AG04450 (cell line): ENCODE measurements around the gene RASGRF1. TPM values are rescaled to one million over a fixed set of nuclear protein-coding genes. Genes with fewer than 3 reads are reported as not detected.

Experiments used
- CTCF ChIA-PET: fragments of 300-600, 350-600 bp; formaldehyde crosslinking; extraction: SDS; loops from one replicate; lab custom pipeline; 2022; ENCODE audit warnings: antibody characterized with exemption, inconsistent platforms; lab: Charles Lee
- POLR2A ChIA-PET: fragments of 350-600 bp; formaldehyde crosslinking; extraction: SDS; loops from one replicate; lab custom pipeline; 2021; ENCODE audit warnings: antibody characterized with exemption, inconsistent platforms; lab: Yijun Ruan, JAX
- DNase-seq: peaks from one replicate; pipeline ENCODE4 v3.0.0-alpha.2; 2011; ENCODE audit warnings: low read depth, low spot score
- H3K27ac ChIP-seq: one replicate; pipeline ENCODE4 v1.5.1; 2012; ENCODE audit warnings: low read depth, low read length, control low read depth
- H3K27me3 ChIP-seq: one replicate; pipeline ENCODE4 v1.6.0; 2012; ENCODE audit warnings: low read length; ENCODE audit not compliant: control insufficient read depth, insufficient read depth
- H3K4me3 ChIP-seq: 2 replicates; pipeline ENCODE4 v1.5.1; 2011; ENCODE audit warnings: mild to moderate bottlenecking, low read depth, low read length, control low read depth
- H3K9me3 ChIP-seq: 2 replicates; pipeline ENCODE4 v1.5.1; 2012; ENCODE audit warnings: low read length; ENCODE audit not compliant: control insufficient read depth, insufficient read depth
- polyA plus RNA-seq: library from polyadenylated mRNA; depleted of rRNA; stranded (reverse); fragments of >200 nt; gene quantifications from 2 replicates; pipeline ENCODE4 v1.2.3, GENCODE V29; 2011
- TF ChIP-seq, protein P1 (sequence below): IDR thresholded peaks from 2 replicates; pipeline ENCODE4 v1.5.1; 2011; ENCODE audit warnings: low read depth, low read length, control low read depth, inconsistent platforms

The RASGRF1 gene
- polyA plus RNA-seq, 1 experiment: 0.25 TPM

DNA sequence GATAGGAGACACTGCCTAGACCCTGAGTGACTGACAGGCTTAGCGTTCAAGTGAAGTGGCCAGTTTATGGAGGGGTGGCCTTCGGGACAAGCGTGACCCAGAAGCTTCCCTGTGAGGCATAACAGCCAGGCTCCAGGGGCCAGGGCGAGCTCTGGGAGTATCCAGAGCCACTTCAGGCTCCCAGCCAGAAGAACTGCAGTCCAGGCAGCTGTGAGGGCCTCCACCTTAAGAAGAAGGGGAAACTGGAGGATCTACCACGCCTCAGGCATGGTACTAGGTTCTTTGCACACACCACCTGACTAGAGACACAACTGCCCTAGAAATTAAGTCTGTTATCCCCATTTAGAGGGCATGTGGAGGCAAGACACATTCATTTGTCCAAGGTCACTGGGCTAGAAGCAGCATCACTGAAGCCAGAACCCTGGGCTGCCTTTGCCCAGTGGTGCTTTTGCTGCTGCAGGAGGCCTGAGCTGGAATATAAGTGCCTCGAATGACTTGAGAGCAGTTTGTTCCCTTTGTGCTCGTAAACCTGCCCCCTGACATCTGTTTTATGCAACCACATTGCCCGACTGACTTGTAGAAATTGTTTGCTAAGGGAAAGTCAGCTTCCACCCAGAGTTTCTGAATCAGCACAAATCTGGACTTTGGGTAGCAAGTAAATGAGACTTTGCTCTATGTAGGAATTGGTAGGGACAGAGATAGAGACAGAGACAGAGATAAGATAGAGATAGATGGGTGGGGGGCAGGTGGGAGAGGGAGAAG lies 23.3 kb downstream of the RASGRF1 start:
- no peak for DNase-seq
- POLR2A ChIA-PET: no interaction called here
- H3K9me3 ChIP-seq: no peaks in the 10 kb centered on the region
- CTCF ChIA-PET: no interaction called here
- H3K4me3 ChIP-seq: no peak overlapping the region
- H3K27ac ChIP-seq: no peak overlapping the region
- H3K27me3 ChIP-seq: peaks cover 12% of the 10 kb centered on the region
- TF ChIP-seq, protein P1, sequence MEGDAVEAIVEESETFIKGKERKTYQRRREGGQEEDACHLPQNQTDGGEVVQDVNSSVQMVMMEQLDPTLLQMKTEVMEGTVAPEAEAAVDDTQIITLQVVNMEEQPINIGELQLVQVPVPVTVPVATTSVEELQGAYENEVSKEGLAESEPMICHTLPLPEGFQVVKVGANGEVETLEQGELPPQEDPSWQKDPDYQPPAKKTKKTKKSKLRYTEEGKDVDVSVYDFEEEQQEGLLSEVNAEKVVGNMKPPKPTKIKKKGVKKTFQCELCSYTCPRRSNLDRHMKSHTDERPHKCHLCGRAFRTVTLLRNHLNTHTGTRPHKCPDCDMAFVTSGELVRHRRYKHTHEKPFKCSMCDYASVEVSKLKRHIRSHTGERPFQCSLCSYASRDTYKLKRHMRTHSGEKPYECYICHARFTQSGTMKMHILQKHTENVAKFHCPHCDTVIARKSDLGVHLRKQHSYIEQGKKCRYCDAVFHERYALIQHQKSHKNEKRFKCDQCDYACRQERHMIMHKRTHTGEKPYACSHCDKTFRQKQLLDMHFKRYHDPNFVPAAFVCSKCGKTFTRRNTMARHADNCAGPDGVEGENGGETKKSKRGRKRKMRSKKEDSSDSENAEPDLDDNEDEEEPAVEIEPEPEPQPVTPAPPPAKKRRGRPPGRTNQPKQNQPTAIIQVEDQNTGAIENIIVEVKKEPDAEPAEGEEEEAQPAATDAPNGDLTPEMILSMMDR: no peak

DNA sequence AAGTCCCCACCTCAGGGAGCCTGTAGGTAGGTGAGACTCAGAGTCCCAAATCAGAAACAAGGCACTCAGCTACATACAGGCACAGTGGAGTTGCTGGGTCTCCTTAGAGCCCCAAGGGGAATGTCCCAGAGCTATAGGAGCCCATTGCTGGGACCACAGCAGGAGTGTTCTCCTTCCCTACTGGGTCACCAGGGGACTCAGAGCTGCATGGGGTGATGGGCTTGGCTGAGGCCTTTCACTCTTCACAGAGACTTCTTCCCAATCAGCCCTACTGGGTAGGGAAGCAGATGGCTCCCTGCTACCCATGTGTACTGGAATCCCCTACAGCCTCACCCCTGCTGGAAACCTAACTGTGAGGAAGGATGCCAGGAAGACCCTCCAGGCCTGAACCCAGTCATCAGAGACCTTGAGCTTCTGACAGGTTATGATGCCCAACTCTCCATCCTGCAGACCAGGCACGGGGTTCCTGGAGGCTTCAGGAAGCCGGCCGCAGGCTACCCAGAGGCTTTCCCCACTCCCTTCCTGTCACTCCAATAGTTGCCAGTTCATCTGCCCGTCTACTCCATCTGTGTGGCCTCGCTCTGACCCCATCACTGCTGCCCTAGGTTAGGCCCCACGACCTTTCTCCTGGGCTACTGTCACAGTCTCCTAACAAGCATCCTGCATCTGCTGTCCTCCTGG lies 24.0 kb downstream of the RASGRF1 start:
- no peak overlapping the region for H3K27ac ChIP-seq
- TF ChIP-seq, protein P1: no peak
- H3K9me3 ChIP-seq: no peaks in the 10 kb centered on the region
- POLR2A ChIA-PET: no interaction called here
- H3K4me3 ChIP-seq: no peak overlapping the region
- CTCF ChIA-PET: no interaction called here
- DNase-seq: no peak
- peaks cover 12% of the 10 kb centered on the region for H3K27me3 ChIP-seq

DNA sequence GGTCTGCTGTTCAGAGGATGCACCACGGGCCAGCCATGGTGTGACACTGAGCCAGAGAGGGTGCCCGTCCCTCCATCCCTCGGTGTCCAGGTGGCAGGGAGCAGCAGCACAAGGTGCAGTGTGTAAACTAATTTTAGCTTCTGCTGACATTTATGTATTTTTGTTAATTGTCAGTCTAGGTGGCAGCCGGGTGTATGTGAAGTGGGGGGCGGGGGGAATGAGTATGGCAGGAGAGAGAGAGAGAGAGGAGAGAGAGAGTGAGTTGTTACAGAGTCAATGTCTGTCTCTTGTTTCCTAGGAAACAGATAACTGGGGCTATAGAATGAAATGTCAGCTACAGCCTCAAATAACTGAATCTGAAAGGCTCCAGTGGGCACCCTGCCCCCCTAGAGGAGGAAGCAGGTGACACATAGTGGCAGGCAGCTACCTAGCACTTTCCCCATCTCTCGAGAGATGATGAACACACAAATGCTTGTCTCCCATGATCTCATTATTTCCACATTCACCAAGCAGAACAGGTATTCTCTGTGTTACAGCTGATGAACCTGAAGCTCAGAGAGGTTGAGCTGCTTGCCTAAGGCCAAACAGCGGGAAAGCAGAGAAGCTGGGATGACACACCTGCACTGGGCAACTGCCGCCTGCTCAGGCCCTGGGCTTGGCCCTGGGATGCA lies 24.7 kb downstream of the RASGRF1 start:
- Histone ChIP-seq H3K9me3 (no peaks in the 10 kb centered on the region), H3K27ac (no peak overlapping the region), H3K4me3 (no peak overlapping the region), H3K27me3 (peaks cover 10% of the 10 kb centered on the region)
- CTCF ChIA-PET: no interaction called here
- DNase-seq: no peak
- TF ChIP-seq, protein P1: no peak
- POLR2A ChIA-PET: interaction anchor here (0.6 kb wide), 1 partner anchor 15 kb away, joined by 5 read pairs; no protein-coding TSS in a partner anchor

DNA sequence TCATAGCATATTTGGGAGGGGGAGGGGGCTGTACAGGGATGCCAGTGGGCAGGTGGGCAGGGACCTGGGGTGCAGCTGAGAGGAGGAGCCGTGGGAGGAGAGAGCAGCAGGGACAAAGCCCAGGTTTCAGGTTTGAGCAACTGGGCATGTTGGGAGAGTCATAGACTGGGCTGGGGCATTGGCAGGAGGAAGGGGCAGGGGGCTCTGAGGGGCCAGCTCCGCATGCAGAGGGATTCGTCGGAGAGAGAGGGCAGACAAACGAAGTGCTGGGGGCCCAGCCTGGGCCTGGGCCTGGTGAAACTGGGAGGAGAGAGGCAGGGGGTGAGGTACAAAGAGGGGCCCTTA lies 25.2 kb downstream of the RASGRF1 start:
- H3K4me3 ChIP-seq: no peak overlapping the region
- no peak overlapping the region for H3K27ac ChIP-seq
- H3K9me3 ChIP-seq: no peaks in the 10 kb centered on the region
- ChIA-PET CTCF (no interaction called here), POLR2A (interaction anchor here (0.6 kb wide), 1 partner anchor 14 kb away, joined by 5 read pairs; no protein-coding TSS in a partner anchor)
- peaks cover 9% of the 10 kb centered on the region for H3K27me3 ChIP-seq
- TF ChIP-seq, protein P1: no peak
- no peak for DNase-seq
